GM08714 (cell line): ENCODE data around the gene FOXM1.

Experiments
- H3K4me3 ChIP-seq: fragments of 200-500 bp; sonication (Bioruptor generic); 2 replicates; pipeline ENCODE4 v1.5.1; 2014; ENCODE audit warnings: mild to moderate bottlenecking, low read length, inconsistent platforms
- ZNF274 ChIP-seq: IDR thresholded peaks from 2 replicates; pipeline ENCODE4 v1.6.1; 2012; ENCODE audit warnings: mild to moderate bottlenecking, low read depth, low read length

FOXM1 gene

DNA sequence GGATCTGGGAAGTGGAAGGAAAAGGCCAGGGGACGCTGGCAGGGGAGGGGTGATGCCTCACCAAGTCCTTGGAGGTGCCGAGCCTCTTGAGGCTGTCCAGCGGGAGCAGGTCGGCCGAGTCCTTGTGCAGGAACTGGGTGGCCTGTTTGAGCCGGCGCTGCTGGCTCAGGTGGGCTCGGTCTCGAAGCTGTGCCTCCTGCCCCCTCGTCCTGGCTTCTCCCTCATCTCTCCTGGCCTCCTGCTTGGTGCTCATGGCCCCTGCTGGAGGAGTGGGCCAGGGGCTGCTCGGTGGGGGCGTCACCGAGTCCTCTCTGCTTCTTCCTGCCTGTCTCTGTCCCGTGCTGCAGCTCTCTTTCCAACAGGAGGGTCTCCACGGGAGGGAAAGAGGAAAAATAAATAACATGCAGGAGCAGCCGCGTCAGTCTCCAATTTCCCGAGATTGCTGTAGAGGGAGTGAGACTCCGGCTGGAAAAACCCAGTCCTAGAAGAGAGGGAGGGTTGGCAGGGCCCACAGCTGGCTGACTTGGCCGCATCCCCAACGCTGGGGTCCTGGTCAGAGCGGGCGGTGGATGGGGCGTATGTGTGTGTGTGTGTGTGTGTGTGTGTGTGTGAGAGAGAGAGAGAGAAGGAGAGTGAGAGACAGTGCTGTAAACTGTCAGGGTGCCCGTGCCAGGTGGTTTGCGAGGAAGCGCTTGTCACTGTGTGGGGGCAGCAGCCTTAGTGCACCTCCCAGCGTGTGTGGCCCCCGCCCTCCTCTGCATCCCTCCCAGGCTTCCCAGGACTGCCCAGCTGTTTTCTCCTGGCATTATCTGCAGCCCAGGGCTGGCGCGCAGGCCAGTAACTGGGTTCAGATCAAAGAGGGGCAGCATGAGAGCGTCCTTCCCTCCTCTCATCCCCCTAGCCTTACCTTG is 42.1 kb downstream of the FOXM1 start, which contains the start of gene NRIP2:
TSS of gene NRIP2 (minus strand) at position 455 of the 911 bp plus-strand sequence. CDS start at position 403, 52 bp downstream.
- H3K4me3 ChIP-seq: no peak within 1 kb of the TSS
- TF ChIP-seq ZNF274: no peak

DNA sequence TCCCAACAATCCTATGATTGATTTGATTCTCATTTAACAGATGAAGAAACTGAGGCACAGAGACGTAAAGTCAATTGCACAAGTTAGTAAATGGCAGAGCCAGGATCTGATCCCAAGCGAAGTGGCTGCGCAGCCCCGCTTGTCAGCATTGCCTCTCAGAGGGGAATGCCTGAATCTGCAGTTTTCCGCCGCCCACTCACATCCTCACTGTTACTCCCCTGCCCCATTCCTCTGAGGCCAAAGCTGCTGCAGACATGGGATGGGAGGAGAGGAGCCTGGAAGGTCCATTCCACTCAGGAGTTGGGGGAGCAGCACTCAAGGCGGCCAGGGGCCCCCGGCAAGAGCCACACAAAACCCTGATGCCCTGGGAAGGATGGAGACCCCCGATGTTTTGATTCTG is 43.2 kb downstream of the FOXM1 start:
- no peak overlapping the region for H3K4me3 ChIP-seq
- TF ChIP-seq ZNF274: no peak

DNA sequence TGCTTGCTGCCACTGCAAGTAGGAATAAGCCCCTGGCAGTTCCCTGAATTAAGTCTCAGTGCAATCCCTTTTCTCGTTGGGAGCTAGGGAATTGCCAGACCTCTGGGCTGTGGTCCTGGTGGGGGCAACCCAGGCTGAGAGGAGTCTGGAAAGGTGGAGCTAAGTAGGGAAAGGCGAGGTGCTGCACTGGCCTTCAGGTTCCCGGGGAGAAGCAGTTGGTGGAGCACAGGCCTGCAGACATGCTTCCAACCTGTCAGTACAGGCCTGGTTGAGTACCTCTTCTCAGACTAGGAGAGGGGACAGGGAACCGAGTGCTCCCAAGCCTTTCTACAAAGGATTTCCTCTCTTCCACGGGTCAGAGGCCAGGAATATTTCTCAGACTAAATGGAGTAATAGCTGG is 43.6 kb downstream of the FOXM1 start:
- no peak for TF ChIP-seq ZNF274
- H3K4me3 ChIP-seq: no peak overlapping the region

DNA sequence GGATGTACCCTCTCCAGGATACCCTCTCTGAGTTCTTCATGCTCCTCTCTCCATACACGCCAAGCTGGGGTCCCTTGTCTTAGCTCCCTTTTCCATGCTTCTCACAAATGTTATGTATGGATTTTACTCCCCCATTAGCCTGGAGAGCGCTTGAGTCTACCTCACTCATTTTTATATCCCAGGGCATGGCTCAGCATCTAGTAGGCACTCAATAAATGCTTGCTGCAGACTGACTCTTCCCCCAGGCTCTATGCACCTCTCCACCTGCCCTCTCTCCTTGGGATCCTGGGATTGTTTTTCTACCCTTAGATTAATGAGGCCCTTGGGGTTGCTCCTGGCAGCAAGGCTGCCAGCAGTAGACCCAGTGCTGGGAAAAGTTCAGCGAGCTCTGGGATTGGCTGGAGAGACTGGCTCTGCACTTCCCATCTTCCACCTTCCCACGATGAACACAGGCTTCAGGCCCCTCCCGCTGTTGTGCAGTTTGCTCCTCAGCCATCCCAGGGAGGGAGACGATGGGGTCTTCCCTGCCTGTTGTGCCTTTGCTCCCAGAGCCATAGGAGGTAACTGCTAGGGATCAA is 44.3 kb downstream of the FOXM1 start:
- no peak for TF ChIP-seq ZNF274

DNA sequence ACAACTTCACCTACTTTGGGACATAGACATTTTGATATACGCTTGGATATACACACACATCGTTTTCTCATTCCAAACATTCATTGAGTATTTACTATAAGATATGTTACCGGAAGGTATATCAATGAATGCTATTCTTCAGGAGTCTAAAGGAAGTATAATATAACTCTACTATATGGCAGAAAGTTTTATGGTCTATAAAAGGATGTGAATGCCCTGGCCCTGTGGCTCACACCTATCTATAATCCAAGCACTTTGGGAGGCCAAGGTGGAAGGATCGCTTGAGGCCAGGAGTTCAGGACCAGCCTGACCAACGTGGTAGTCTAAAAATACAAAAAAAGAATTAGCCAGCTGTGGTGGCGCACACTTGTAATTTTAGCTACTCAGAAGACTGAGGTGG is 47.7 kb downstream of the FOXM1 start:
- no peak overlapping the region for H3K4me3 ChIP-seq
- TF ChIP-seq ZNF274: no peak

More for the DNA sequence above, 44.3 kb downstream of the FOXM1 start:
- H3K4me3 ChIP-seq: no peak overlapping the region

DNA sequence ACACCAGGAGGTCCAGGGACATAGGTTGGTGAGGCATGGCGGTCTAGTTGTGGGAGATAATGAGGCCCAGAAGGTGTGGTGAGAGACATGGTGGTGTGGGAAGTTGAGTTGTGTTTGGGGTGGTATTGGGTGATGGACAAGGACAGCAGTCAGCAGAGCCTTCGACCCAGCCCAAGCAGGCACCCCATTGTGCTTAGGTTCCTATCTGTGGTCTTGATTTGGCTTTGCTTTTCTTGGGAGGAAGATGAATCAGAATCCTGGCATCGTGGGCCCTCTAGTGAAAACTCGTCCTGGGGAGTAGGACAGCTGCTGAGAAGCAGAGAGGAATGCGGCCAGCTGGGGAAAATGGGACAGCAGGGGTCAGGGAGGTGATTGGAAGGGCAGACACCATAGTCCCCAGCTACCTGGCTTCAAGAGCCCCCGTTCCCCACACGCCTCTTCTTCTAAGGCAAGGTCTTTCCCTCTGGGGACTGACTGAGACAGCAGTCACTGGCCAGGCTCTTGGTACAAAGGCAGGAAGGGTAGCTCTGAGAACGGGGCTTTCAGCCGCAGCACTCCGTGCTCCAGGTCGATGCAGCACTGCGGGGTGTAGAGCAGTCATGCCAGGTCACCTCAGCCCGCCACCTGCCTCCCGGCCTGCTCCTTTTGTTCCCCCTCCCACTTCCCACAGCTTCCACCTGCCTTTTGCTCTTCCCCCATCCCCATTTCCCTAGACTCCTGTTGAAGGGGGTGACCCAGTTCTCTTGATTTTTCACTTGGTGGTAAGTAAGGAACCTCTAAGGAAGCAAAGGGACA is 50.1 kb downstream of the FOXM1 start:
- no peak for TF ChIP-seq ZNF274
- no peak overlapping the region for H3K4me3 ChIP-seq

DNA sequence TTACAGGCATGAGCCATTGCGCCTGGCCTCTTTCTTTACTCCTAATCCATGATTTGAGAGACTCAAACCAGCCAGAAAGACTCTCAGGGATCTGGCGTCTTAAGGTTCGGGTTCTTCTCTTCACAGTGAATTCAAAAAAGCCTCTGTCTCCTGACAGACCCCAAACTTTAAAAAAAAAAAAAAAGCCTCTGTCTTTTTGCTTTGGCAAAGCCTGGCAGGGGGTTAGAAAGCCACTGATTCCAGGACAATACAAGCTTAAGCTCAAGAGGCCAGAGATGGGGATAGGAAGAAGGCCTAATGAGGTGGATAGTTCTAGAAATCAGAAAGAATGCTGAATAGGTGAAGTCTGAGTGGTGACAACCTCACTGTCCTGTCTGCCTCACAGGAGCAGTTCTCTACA is 50.9 kb downstream of the FOXM1 start:
- no peak for TF ChIP-seq ZNF274
- no peak overlapping the region for H3K4me3 ChIP-seq

DNA sequence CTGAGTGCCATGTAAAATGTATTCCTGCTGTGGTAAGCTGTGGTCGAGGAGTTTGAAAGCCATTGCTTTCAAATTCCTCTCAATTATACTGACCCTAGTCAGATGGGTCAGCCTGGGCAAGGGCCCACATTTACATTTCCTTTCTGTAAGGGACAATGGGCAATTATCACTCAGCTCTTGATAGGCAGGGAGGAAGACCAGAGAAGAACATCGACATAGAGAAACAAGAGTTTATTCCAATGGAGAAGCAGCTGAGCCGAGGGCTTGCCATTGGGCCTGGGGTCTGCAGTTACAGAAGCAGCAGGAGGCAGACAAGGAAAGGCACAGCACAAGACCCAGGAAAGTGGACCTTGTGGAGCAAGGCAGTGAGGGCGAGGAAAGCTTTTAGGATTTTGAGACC is 51.8 kb downstream of the FOXM1 start:
- TF ChIP-seq ZNF274: no peak

DNA sequence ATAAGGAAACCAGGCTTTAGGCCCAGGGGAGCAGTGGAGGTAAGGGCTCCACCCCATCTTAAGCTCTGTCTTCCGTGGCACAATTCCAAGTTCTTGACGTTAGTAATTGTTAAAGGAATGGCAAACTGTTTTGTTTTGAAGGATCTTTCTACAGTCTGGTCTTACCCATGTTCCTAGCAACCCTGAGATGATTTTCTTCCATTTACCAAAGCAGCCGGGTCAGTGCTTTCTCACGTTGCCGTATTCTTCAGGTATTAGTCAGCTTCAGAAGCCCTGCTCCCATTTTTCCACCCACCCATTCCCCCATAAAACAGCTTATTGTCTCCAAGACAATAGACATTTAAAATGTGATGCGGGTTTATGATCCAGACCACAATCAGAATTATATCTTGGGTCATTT is 52.4 kb downstream of the FOXM1 start:
- no peak for TF ChIP-seq ZNF274

More for the DNA sequence above, 51.8 kb downstream of the FOXM1 start:
- H3K4me3 ChIP-seq: no peak overlapping the region

DNA sequence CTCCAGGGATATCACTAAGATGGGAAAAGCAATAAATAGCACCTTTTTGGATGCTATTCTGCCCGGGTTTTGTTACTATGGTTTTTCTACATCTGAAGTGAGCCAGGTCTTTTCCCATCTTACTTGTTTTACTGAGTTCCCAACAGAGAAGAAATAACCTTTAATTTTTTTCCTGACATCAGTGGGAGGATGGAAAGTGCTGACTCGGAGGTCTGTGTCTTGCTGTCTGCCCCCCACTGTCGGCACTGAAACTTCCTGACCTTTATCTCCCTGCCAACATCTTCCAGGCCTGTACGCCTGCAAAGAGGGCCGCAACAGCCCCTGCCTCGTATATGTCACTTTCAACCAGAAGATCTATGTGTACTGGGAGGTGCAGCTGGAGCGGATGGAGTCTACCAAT is 53.5 kb downstream of the FOXM1 start:
- H3K4me3 ChIP-seq: no peak overlapping the region
- TF ChIP-seq ZNF274: no peak

More for the DNA sequence above, 52.4 kb downstream of the FOXM1 start:
- no peak overlapping the region for H3K4me3 ChIP-seq

DNA sequence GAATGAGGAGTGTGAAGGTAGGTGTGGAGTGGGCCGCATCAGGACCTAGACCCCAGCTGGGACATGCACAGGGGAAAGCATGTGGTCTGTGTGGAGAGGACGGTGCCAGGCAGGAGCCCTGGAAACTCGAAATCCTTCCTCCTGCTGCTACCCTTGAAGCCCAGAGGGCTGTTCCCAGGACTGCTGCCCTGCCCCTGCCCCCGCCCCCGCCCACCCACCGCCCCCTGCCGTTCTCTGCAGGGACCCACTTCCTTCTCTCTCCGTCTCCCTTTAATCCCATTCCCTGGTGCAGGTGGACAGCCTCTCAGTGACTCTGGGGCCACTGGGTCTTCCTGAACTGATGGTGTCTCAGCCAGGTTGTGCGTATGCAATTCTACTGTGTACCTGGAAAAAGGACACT is 56.5 kb downstream of the FOXM1 start:
- no peak for TF ChIP-seq ZNF274
- H3K4me3 ChIP-seq: no peak overlapping the region

DNA sequence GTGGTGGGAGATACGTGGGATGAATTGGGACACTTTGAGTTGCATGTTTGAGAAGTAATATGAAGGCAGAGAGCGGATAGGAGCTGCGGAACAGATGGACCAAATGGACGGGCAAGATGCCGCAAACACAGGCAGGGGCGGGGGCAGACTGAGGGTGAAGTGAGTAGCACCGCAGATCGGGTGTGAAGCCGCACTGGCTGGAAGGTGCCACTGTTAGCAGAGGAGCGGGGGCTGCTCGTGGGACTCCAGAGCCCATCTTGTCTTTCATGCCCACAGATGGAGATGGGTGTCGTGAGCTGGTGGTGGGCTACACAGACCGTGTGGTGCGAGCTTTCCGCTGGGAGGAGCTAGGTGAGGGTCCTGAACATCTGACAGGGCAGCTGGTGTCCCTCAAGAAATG is 57.2 kb downstream of the FOXM1 start:
- TF ChIP-seq ZNF274: no peak
- no peak overlapping the region for H3K4me3 ChIP-seq

DNA sequence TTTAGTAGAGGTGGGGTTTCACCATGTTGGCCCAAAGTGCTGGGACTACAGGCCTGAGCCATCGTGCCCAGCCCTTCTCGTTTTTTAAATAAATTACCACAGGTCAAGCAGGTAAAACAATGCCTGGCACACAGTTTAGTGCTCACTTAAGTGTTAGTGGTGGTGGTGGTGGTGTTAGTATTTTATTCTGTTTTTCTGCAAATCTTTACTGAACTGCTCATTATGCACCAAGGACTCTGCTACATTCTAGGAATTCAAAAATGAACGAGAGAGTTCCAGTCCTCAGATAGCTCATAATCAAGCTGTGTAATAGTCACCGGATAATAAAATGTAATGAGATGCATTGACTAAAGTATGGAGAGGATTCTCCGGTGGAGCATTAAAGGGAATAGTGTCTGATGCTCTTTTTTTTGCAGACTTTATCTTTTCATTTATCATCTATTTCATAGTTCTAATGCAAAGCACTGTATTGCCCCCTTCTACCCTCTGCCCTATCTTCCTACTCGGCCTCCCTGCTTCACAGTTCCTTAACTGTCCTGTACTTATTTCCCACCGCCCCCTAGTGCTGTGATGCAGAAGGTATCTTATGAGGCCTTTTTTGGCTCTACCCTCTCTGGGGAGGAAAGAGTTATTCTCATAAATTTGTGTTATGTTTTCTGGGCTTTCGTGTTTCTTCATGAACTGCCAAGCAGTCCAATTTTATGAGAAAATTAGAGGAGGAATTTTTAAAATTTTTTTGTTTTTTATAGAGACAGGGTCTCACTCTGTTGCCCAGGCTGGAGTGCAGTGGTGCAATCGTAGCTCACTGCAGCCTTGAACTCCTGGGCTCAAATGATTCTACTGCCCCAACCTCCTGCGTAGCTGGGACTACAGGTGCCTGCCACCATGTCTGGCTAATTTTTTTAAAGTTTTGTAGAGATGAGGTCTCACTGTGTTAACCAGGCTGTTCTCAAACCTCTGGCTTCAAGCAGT is 63.5 kb downstream of the FOXM1 start:
- peak overlapping the region; percentile 63 for H3K4me3 ChIP-seq
- TF ChIP-seq ZNF274: no peak
